Keratinocyte (primary cell): ENCODE results near the gene C6orf62.

Source experiments
- CTCF ChIP-seq, 3 experiments: IDR thresholded peaks in 1 of 3; conservative IDR thresholded peaks in 1 of 3; optimal IDR thresholded peaks in 1 of 3; 2 replicates in 2 of 3; 3 replicates in 1 of 3; pipeline versions ENCODE3 to v1.5.1; 2011; ENCODE audit warnings: low read length in 3 of 3, mild to moderate bottlenecking in 3 of 3, moderate library complexity in 2 of 3, control low read depth in 1 of 3, inconsistent platforms in 1 of 3; ENCODE audit not compliant: insufficient read depth in 2 of 3; ENCODE audit errors: extremely low read depth in 1 of 3
- EZH2 ChIP-seq: IDR thresholded peaks from one replicate; pipeline ENCODE4 v1.6.1; 2012; ENCODE audit warnings: inconsistent platforms, mild to moderate bottlenecking, low read length, moderate library complexity

GRCh38 chr6:24744911-24745310 lies 26.0 kb upstream of the C6orf62 start:
- TF ChIP-seq CTCF (optimal IDR thresholded peaks at IDR 0.05 in 1 of 3, IDR thresholded peaks at IDR 0.05 in 1 of 3, conservative IDR thresholded peaks at IDR 0.05 in 1 of 3; ENCODE audit: extremely low read depth in 1 of 3, insufficient read depth in 2 of 3, low read length in 3 of 3) (no peak), EZH2 (no peak)
